GM12878 (cell line): ENCODE results near the gene WFS1. TPM values are rescaled to one million over a fixed set of nuclear protein-coding genes. Genes with fewer than 3 reads are reported as not detected.

Experiments
- ATAC-seq: fragments of 200-7000 bp; cut with Tn5 transposase; 3 replicates; pipeline ENCODE4 v1.9.1; 2020; ENCODE audit warnings: mild to moderate bottlenecking, moderate library complexity
- BruUV-seq: library from RNA; stranded (reverse); fragments of 400-500 nt; replicated peaks from 2 replicates; lab custom pipeline; 2021; lab: Mats Ljungman, UMichigan
- CTCF ChIA-PET: fragments of 300-600 bp; sonication (Branson Sonifier 250); formaldehyde crosslinking; extraction: SDS; loops from one replicate; lab custom pipeline; 2021; ENCODE audit warnings: inconsistent platforms; lab: Yijun Ruan, JAX
- POLR2A ChIA-PET: fragments of 350-600 bp; formaldehyde crosslinking; extraction: SDS; loops from one replicate; lab custom pipeline; 2021; ENCODE audit warnings: inconsistent platforms; lab: Charles Lee
- RAD21 ChIA-PET: fragments of 300-600 bp; sonication (Branson Sonifier 250); formaldehyde crosslinking; loops from one replicate; lab custom pipeline; 2023; ENCODE audit warnings: antibody characterized with exemption; ENCODE audit not compliant: unreplicated experiment; lab: Charles Lee
- SMC1A ChIA-PET: fragments of 300-600 bp; sonication (Branson Sonifier 250); formaldehyde crosslinking; loops from one replicate; lab custom pipeline; 2023; ENCODE audit not compliant: unreplicated experiment, uncharacterized antibody; lab: Charles Lee
- DNase-seq: peaks from one replicate; pipeline ENCODE4 v3.0.0-alpha.2; 2011; ENCODE audit warnings: low read depth, low spot score
- FAIRE-seq: peaks from 3 replicates; lab custom pipeline; 2011; peaks lifted over from hg19 to GRCh38; lab: Jason Lieb, UNC
- H2AFZ ChIP-seq: 2 replicates; pipeline ENCODE4 v1.6.0; 2011; ENCODE audit warnings: low read depth, low read length, control low read depth; ENCODE audit not compliant: control insufficient read depth
- H3K27ac ChIP-seq: 2 replicates; pipeline ENCODE4 v1.5.1; 2011; ENCODE audit warnings: control low read depth; ENCODE audit not compliant: control insufficient read depth, insufficient read depth
- H3K27me3 ChIP-seq, 2 experiments: replicated peaks in 1 of 2; 2 replicates each; pipeline versions ENCODE4 v1.6.0 to v1.6.1; 2011; ENCODE audit warnings: low read length in 1 of 2; ENCODE audit not compliant: control insufficient read depth in 2 of 2, insufficient read depth in 2 of 2
- H3K36me3 ChIP-seq, 2 experiments: 2 replicates each; pipeline ENCODE4 v1.5.1; 2011; ENCODE audit warnings: low read length in 1 of 2; ENCODE audit not compliant: control insufficient read depth in 2 of 2, insufficient read depth in 2 of 2
- H3K4me1 ChIP-seq: 2 replicates; pipeline ENCODE4 v1.6.1; 2011; ENCODE audit warnings: mild to moderate bottlenecking, low read length, moderate library complexity, mixed read lengths; ENCODE audit not compliant: control insufficient read depth, insufficient read depth
- H3K4me2 ChIP-seq: 2 replicates; pipeline ENCODE4 v1.6.0; 2011; ENCODE audit warnings: control low read depth; ENCODE audit not compliant: control insufficient read depth, insufficient read depth
- H3K4me3 ChIP-seq: fragments of 200-600 bp; sonication (generic); 2 replicates; pipeline ENCODE4 v1.5.1; 2016
- H3K79me2 ChIP-seq: 2 replicates; pipeline ENCODE4 v1.6.0; 2011; ENCODE audit warnings: low read length; ENCODE audit not compliant: control insufficient read depth, insufficient read depth
- H3K9ac ChIP-seq: 2 replicates; pipeline ENCODE4 v1.8.0; 2011; ENCODE audit warnings: low read length, control low read depth, mixed read lengths; ENCODE audit not compliant: control insufficient read depth, insufficient read depth
- H3K9me3 ChIP-seq: replicated peaks from 3 replicates; pipeline ENCODE4 v1.5.1; 2011; ENCODE audit warnings: mild to moderate bottlenecking, low read length; ENCODE audit not compliant: control insufficient read depth, insufficient read depth
- H4K20me1 ChIP-seq: 2 replicates; pipeline ENCODE4 v1.6.0; 2011; ENCODE audit not compliant: control insufficient read depth, insufficient read depth
- BRCA1 ChIP-seq: IDR thresholded peaks from 2 replicates; pipeline ENCODE4 v1.6.1; 2011; ENCODE audit warnings: low read depth, low read length, improper control_type of control experiment
- EZH2 ChIP-seq: IDR thresholded peaks from 2 replicates; pipeline ENCODE4 v1.6.1; 2012; ENCODE audit warnings: low read depth, mild to moderate bottlenecking, control low read depth, inconsistent platforms, low read length, borderline replicate concordance; ENCODE audit not compliant: control insufficient read depth
- IKZF1 ChIP-seq: fragments of 450-650 bp; conservative IDR thresholded peaks from 2 replicates; pipeline ENCODE4 v1.6.1; 2017; ENCODE audit warnings: antibody characterized with exemption, mild to moderate bottlenecking
- JUND ChIP-seq: IDR thresholded peaks from 2 replicates; pipeline ENCODE4 v1.6.1; 2012; ENCODE audit warnings: low read depth, mild to moderate bottlenecking, low read length, improper control_type of control experiment, moderate library complexity
- ZNF217 ChIP-seq: fragments of 450-650 bp; IDR thresholded peaks from 2 replicates; pipeline ENCODE4 v1.6.1; 2017; ENCODE audit warnings: antibody characterized with exemption, mild to moderate bottlenecking
- WGBS: methylation state at CpG from one replicate; pipeline ENCODE4 v1.1.6; 2016; ENCODE audit warnings: low lambda C conversion rate; ENCODE audit not compliant: insufficient replicate concordance, insufficient coverage; ENCODE audit errors: missing lambda C conversion rate; 5-methylcytosine and 5-hydroxymethylcytosine counted together
- in situ Hi-C: fragments of 300-500 bp; cut with MboI; formaldehyde crosslinking; loops from 9 replicates; pipeline ENCODE4 v1.14.3; 2018; ENCODE audit warnings: mixed read lengths
- intact Hi-C: fragments of 100-400 bp; cut with micrococcal nuclease; formaldehyde crosslinking; loops from one replicate; pipeline ENCODE4 v1.14.2; 2022; ENCODE audit not compliant: unreplicated experiment
- polyA plus RNA-seq, 11 experiments: library from polyadenylated mRNA; depleted of rRNA in 4 of 11; unstranded in 6 of 11; stranded (reverse) in 5 of 11; fragments of >200 nt; fragmentation: Nextera tagmentation in 4 of 11; fragmentation: Illumina TruSeq in 1 of 11; extraction: Ambion mirVana in 4 of 11; extraction: Trizol in 1 of 11; gene quantifications; 1 replicate in 1 of 11; 2 replicates in 10 of 11; pipeline versions ENCODE4 v1.2.1 to v1.2.3, GENCODE V29; 2011 to 2016; ENCODE audit warnings: inconsistent platforms in 2 of 11, missing spikeins in 2 of 11, low read depth in 1 of 11
- total RNA-seq, 4 experiments: library from RNA; depleted of rRNA in 3 of 4; stranded (reverse); fragments of >200 nt in 3 of 4; fragmentation: Illumina TruSeq in 1 of 4; extraction: Trizol in 1 of 4; gene quantifications; 2 replicates each; pipeline versions ENCODE4 v1.2.1 to v1.2.3, GENCODE V29; 2013 to 2021

WFS1 gene
- total and polyA plus RNA-seq, 10 of the 15 experiments (the other 5 are each of a cell fraction or from before 2014, with no cell fraction given), result 0.31 to 4.7 (median 2.0) TPM

GRCh38 chr4:6316461-6317003, 46.9 kb downstream of the WFS1 start:
- DNase-seq (no peak), FAIRE-seq (no peak), ATAC-seq (no peak)
- Histone ChIP-seq H3K4me3 (no peak overlapping the region), H3K4me1 (no peaks in the 10 kb centered on the region), H4K20me1 (no peaks in the 10 kb centered on the region), H3K27me3 (no peaks in the 10 kb centered on the region; a peak in 3 of 4 replicates), H3K79me2 (no peaks in the 10 kb centered on the region), H3K9me3 (no peaks in the 10 kb centered on the region), H3K9ac (no peak overlapping the region), H2AFZ (no peak overlapping the region), H3K36me3 (no peaks in the 10 kb centered on the region), H3K27ac (no peak overlapping the region), H3K4me2 (no peak overlapping the region)
- RAD21 ChIA-PET, result interaction anchor here (0.7 kb wide), 1 partner anchor 314 kb away, joined by 3 read pairs; no protein-coding TSS in a partner anchor
- CTCF ChIA-PET, result interaction anchor here (1.3 to 20.1 kb wide), 2 partner anchors 11 to 65 kb away, joined by 4 to 469 read pairs; no protein-coding TSS in a partner anchor
- TF ChIP-seq EZH2, result no peak
- BruUV-seq, result no TSS peak
- 32% methylated on average over 5 of the region's 6 CpGs for WGBS
- in situ Hi-C loops (no loop called here), intact Hi-C loops (no loop called here)
- POLR2A ChIA-PET, result no interaction called here
- SMC1A ChIA-PET, result interaction anchor here (0.9 to 1.3 kb wide), 4 partner anchors 10 to 66 kb away, joined by 3 to 4 read pairs (median 3); no protein-coding TSS in a partner anchor

GRCh38 chr4:6318206-6318605, 48.6 kb downstream of the WFS1 start:
- BruUV-seq, result no TSS peak
- ATAC-seq (no peak), FAIRE-seq (no peak), DNase-seq (no peak)
- H3K36me3 ChIP-seq, result no peaks in the 10 kb centered on the region
- ChIA-PET SMC1A (no interaction called here), CTCF (interaction anchor here (1.2 to 20.1 kb wide), 2 partner anchors 13 to 67 kb away, joined by 3 to 469 read pairs; no protein-coding TSS in a partner anchor), POLR2A (no interaction called here), RAD21 (no interaction called here)
- no peaks in the 10 kb centered on the region; a peak in 3 of 4 replicates for H3K27me3 ChIP-seq
- H3K4me2 ChIP-seq, result no peak overlapping the region
- no peak overlapping the region for H2AFZ ChIP-seq
- no peaks in the 10 kb centered on the region for H3K79me2 ChIP-seq
- in situ Hi-C loops, result no loop called here
- no peaks in the 10 kb centered on the region; the same call in 2 of the 3 replicates for H3K9me3 ChIP-seq
- 18% methylated on average over 12 of the region's 12 CpGs for WGBS
- H3K27ac ChIP-seq, result no peak overlapping the region
- H3K4me1 ChIP-seq, result no peaks in the 10 kb centered on the region
- no peak overlapping the region for H3K4me3 ChIP-seq
- H4K20me1 ChIP-seq, result no peaks in the 10 kb centered on the region
- TF ChIP-seq IKZF1 (no peak), ZNF217 (no peak), BRCA1 (no peak), JUND (no peak)
- intact Hi-C loops, result no loop called here
- no peak overlapping the region for H3K9ac ChIP-seq
